Testis (tissue), 3 donors: ENCODE data around the gene FAF1. TPM values are rescaled to one million over a fixed set of nuclear protein-coding genes. Genes with fewer than 3 reads are reported as not detected.
"Not testable (repeated sequence)": the region's sequence is repeated elsewhere in the genome, so short reads cannot be mapped to it uniquely, and the experiment has no call there.

ENCODE experiments used
- DNase-seq: peaks from one replicate; pipeline ENCODE4 v3.0.0-alpha.2; 2019
- H3K27ac ChIP-seq, 2 donors: fragments of 200-600 bp; sonication (generic); one replicate each; pipeline ENCODE4 v1.5.1; 2019
- H3K27me3 ChIP-seq: fragments of 200-600 bp; sonication (generic); one replicate; pipeline ENCODE4 v1.5.1; 2019
- H3K36me3 ChIP-seq: fragments of 200-600 bp; sonication (generic); one replicate; pipeline ENCODE4 v1.5.1; 2017; ENCODE audit warnings: low read depth; ENCODE audit errors: missing control alignments
- H3K4me1 ChIP-seq: fragments of 200-600 bp; sonication (generic); one replicate; pipeline ENCODE4 v1.5.1; 2019
- H3K4me3 ChIP-seq, 2 donors: fragments of 200-600 bp; sonication (generic); one replicate each; pipeline ENCODE4 v1.5.1; 2017 to 2019
- H3K9me3 ChIP-seq: fragments of 200-600 bp; sonication (generic); one replicate; pipeline ENCODE4 v1.5.1; 2017
- CTCF ChIP-seq, 3 experiments: fragments of 450-650 bp in 2 of 3; fragments of 200-600 bp in 1 of 3; sonication (generic) in 1 of 3; IDR thresholded peaks; one replicate each; pipeline ENCODE4 v1.5.1; 2016 to 2019; ENCODE audit warnings: antibody characterized with exemption in 3 of 3, mild to moderate bottlenecking in 2 of 3, moderate library complexity in 1 of 3
- POLR2A ChIP-seq: fragments of 450-650 bp; IDR thresholded peaks from one replicate; pipeline ENCODE4 v1.6.1; 2017; ENCODE audit warnings: antibody characterized with exemption, mild to moderate bottlenecking, moderate library complexity
- WGBS, 2 donors: methylation state at CpG; one replicate each; pipeline ENCODE4 v1.1.5; 2018; 5-methylcytosine and 5-hydroxymethylcytosine counted together
- intact Hi-C: fragments of 100-400 bp; cut with DNase I; formaldehyde crosslinking; loops from one replicate; pipeline ENCODE4 v1.15.1; 2023; ENCODE audit warnings: low total_unique reads
- polyA plus RNA-seq: library from polyadenylated mRNA; stranded (reverse); fragments of 350-450 nt; fragmentation: Illumina TruSeq; extraction: RNeasy Lipid Tissue Mini Kit (QIAGEN cat#74804); gene quantifications from one replicate; pipeline ENCODE4 v1.2.3, GENCODE V29; 2014; ENCODE audit warnings: low read depth, low replicate concordance; ENCODE audit not compliant: insufficient read depth
- total RNA-seq, 2 donors: library from RNA; depleted of rRNA; stranded (reverse); fragments of >200 nt; gene quantifications; one replicate each; pipeline ENCODE4 v1.2.3, GENCODE V29; 2016

Gene FAF1
- total and polyA plus RNA-seq, 3 donors from 2014 or later, result 46.5 to 236 (median 61.6) TPM

GRCh38 chr1:50902419-50902818 lies 57.6 kb downstream of the FAF1 start:
- Histone ChIP-seq H3K36me3 (no peaks in the 10 kb centered on the region), H3K9me3 (no peaks in the 10 kb centered on the region), H3K27ac (no peak overlapping the region), H3K4me3 (no peak overlapping the region), H3K4me1 (no peaks in the 10 kb centered on the region), H3K27me3 (no peaks in the 10 kb centered on the region)
- no peak for DNase-seq
- intact Hi-C loops, result no loop called here
- TF ChIP-seq POLR2A, result no peak
- WGBS, 2 donors, result 86 to 97% methylated on average over 1 of the region's 1 CpG

GRCh38 chr1:50901872-50902271 lies 58.2 kb downstream of the FAF1 start:
- Histone ChIP-seq H3K9me3 (no peaks in the 10 kb centered on the region), H3K4me1 (no peaks in the 10 kb centered on the region), H3K4me3 (no peak overlapping the region), H3K27ac (no peak overlapping the region), H3K36me3 (no peaks in the 10 kb centered on the region), H3K27me3 (no peaks in the 10 kb centered on the region)
- WGBS, 2 donors, result 0 to 3% methylated on average over 1 of the region's 1 CpG
- DNase-seq, result no peak
- TF ChIP-seq POLR2A (no peak), CTCF (IDR thresholded peaks at IDR 0.05) (no peak)
- intact Hi-C loops, result no loop called here

GRCh38 chr1:50898773-50899172 lies 61.3 kb downstream of the FAF1 start:
- no peaks in the 10 kb centered on the region for H3K4me1 ChIP-seq
- intact Hi-C loops, result no loop called here
- H3K4me3 ChIP-seq, result no peak overlapping the region
- 65 to 70% methylated on average over 2 of the region's 2 CpGs for WGBS, 2 donors
- TF ChIP-seq CTCF (IDR thresholded peaks at IDR 0.05), result no peak
- TF ChIP-seq POLR2A, result no peak
- H3K9me3 ChIP-seq, result no peaks in the 10 kb centered on the region
- no peak overlapping the region for H3K27ac ChIP-seq
- no peak for DNase-seq
- no peaks in the 10 kb centered on the region for H3K36me3 ChIP-seq
- H3K27me3 ChIP-seq, result no peaks in the 10 kb centered on the region

- intact Hi-C loops, result no loop called here
- Histone ChIP-seq H3K9me3 (no peaks in the 10 kb centered on the region), H3K36me3 (no peaks in the 10 kb centered on the region), H3K4me3 (no peak overlapping the region), H3K27ac (no peak overlapping the region), H3K4me1 (no peaks in the 10 kb centered on the region), H3K27me3 (no peaks in the 10 kb centered on the region)
- no peak for DNase-seq
- WGBS, 2 donors, result 64 to 79% methylated on average over 1 of the region's 1 CpG
- TF ChIP-seq POLR2A (no peak), CTCF (IDR thresholded peaks at IDR 0.05) (no peak)
Observed at GRCh38 chr1:50894340-50894739, 65.7 kb downstream of the FAF1 start.

- H3K9me3 ChIP-seq, result no peaks in the 10 kb centered on the region
- no peaks in the 10 kb centered on the region for H3K4me1 ChIP-seq
- no peaks in the 10 kb centered on the region for H3K36me3 ChIP-seq
- H3K27ac ChIP-seq, result no peak overlapping the region
- H3K4me3 ChIP-seq, result no peak overlapping the region
- no peaks in the 10 kb centered on the region for H3K27me3 ChIP-seq
- intact Hi-C loops, result no loop called here
- WGBS, 2 donors, result 100% methylated on average over 1 of the region's 1 CpG
- DNase-seq, result no peak
- TF ChIP-seq POLR2A, result no peak
- no peak for TF ChIP-seq CTCF (IDR thresholded peaks at IDR 0.05)
Observed at GRCh38 chr1:50893466-50893865, 66.6 kb downstream of the FAF1 start.

- H3K4me1 ChIP-seq, H3K27ac ChIP-seq, H3K4me3 ChIP-seq, intact Hi-C loops, H3K27me3 ChIP-seq, H3K9me3 ChIP-seq, H3K36me3 ChIP-seq, DNase-seq: not testable (repeated sequence)
- WGBS, 2 donors, result 94 to 100% methylated on average over 1 of the region's 1 CpG
Observed at GRCh38 chr1:50887555-50887954, 72.5 kb downstream of the FAF1 start.
